Fibroblast of lung (primary cell): ENCODE data around the gene DENND4A. TPM values are rescaled to one million over a fixed set of nuclear protein-coding genes. Genes with fewer than 3 reads are reported as not detected.
A peak's percentile ranks its signal among the peaks of the same experiment; 100 is the strongest.

Experiments
- DNase-seq, 2 donors: peaks; one replicate each; pipeline versions ENCODE4 v3.0.0 to v3.0.0-alpha.2; 2010; ENCODE audit warnings: low read depth in 2 of 2
- H2AFZ ChIP-seq: 2 replicates; pipeline ENCODE4 v1.5.1; 2012; ENCODE audit warnings: low read length, control low read depth, inconsistent platforms
- H3K27ac ChIP-seq: 2 replicates; pipeline ENCODE4 v1.5.1; 2011; ENCODE audit warnings: low read length, control low read depth; ENCODE audit not compliant: insufficient read depth
- H3K27me3 ChIP-seq: 2 replicates; pipeline ENCODE4 v1.5.1; 2011; ENCODE audit warnings: mild to moderate bottlenecking, low read length; ENCODE audit not compliant: control insufficient read depth, insufficient read depth
- H3K36me3 ChIP-seq: 2 replicates; pipeline ENCODE4 v1.5.1; 2011; ENCODE audit warnings: low read length; ENCODE audit not compliant: control insufficient read depth, insufficient read depth
- H3K4me1 ChIP-seq: 2 replicates; pipeline ENCODE4 v1.5.1; 2011; ENCODE audit warnings: low read length; ENCODE audit not compliant: control insufficient read depth, insufficient read depth; ENCODE audit errors: extremely low read depth
- H3K4me2 ChIP-seq: 2 replicates; pipeline ENCODE4 v1.5.1; 2011; ENCODE audit warnings: low read length, control low read depth; ENCODE audit not compliant: insufficient read depth; ENCODE audit errors: extremely low read depth
- H3K4me3 ChIP-seq, 4 experiments: fragments of 200-600 bp in 1 of 4; sonication (generic) in 1 of 4; replicated peaks in 1 of 4; 2 replicates each; pipeline ENCODE4 v1.5.1; 2011 to 2016; ENCODE audit warnings: low read length in 4 of 4, low read depth in 3 of 4, mild to moderate bottlenecking in 3 of 4, control low read depth in 2 of 4, inconsistent platforms in 1 of 4, mixed read lengths in 1 of 4; ENCODE audit not compliant: insufficient read depth in 1 of 4; ENCODE audit errors: control extremely low read depth in 1 of 4
- H3K79me2 ChIP-seq: 2 replicates; pipeline ENCODE4 v1.5.1; 2012; ENCODE audit warnings: mild to moderate bottlenecking, low read length, inconsistent platforms; ENCODE audit not compliant: control insufficient read depth, insufficient read depth
- H3K9ac ChIP-seq: 2 replicates; pipeline ENCODE4 v1.5.1; 2011; ENCODE audit warnings: mild to moderate bottlenecking, low read length, control low read depth; ENCODE audit not compliant: insufficient read depth
- H3K9me3 ChIP-seq: 2 replicates; pipeline ENCODE4 v1.5.1; 2012; ENCODE audit warnings: low read depth, low read length; ENCODE audit not compliant: control insufficient read depth, insufficient read depth
- H4K20me1 ChIP-seq: 2 replicates; pipeline ENCODE4 v1.5.1; 2011; ENCODE audit warnings: low read length; ENCODE audit not compliant: control insufficient read depth, insufficient read depth; ENCODE audit errors: extremely low read depth
- CTCF ChIP-seq, 2 donors: IDR thresholded peaks in 1 of 2; conservative IDR thresholded peaks in 1 of 2; 1 replicate in 1 of 2; 2 replicates in 1 of 2; pipeline ENCODE4 v1.5.1; 2011 to 2012; ENCODE audit warnings: low read length in 2 of 2, control low read depth in 1 of 2, inconsistent platforms in 1 of 2, low read depth in 1 of 2, mild to moderate bottlenecking in 1 of 2
- EZH2 ChIP-seq: IDR thresholded peaks from 2 replicates; pipeline ENCODE4 v1.5.1; 2012; ENCODE audit warnings: low read length, control low read depth, mild to moderate bottlenecking; ENCODE audit errors: missing control alignments
- polyA plus RNA-seq, 2 donors: library from polyadenylated mRNA; depleted of rRNA in 1 of 2; stranded (reverse) in 1 of 2; unstranded in 1 of 2; fragments of >200 nt; gene quantifications; 2 replicates each; pipeline ENCODE4 v1.2.1, GENCODE V29; 2011 to 2012; ENCODE audit warnings: missing spikeins in 1 of 2
- total RNA-seq: library from RNA; depleted of rRNA; stranded (reverse); fragments of >200 nt; gene quantifications from 2 replicates; pipeline ENCODE4 v1.2.1, GENCODE V29; 2014

DENND4A gene
- total and polyA plus RNA-seq, 2 donors (not counting 1 experiment from before 2014, with no cell fraction given): 16.7 to 30.6 TPM

- H3K4me2 ChIP-seq: peak within 1 kb of the TSS; percentile 86
- peak; percentile 96 to 97 for DNase-seq
- H3K9ac ChIP-seq: peak within 1 kb of the TSS; percentile 86
- H3K9me3 ChIP-seq: no peaks in the 10 kb centered on the region
- H3K4me1 ChIP-seq: peaks cover 9% of the 10 kb centered on the region
- peak within 1 kb of the TSS; percentile 98 for H2AFZ ChIP-seq
- peaks cover 23% of the 10 kb centered on the region for H3K79me2 ChIP-seq
- no peaks in the 10 kb centered on the region for H3K27me3 ChIP-seq
- peak within 1 kb of the TSS; percentile 83 for H3K27ac ChIP-seq
- H4K20me1 ChIP-seq: no peaks in the 10 kb centered on the region
- TF ChIP-seq EZH2: no peak
- TF ChIP-seq CTCF (conservative IDR thresholded peaks at IDR 0.05 in 1 of 2, IDR thresholded peaks at IDR 0.05 in 1 of 2; ENCODE audit: low read depth in 1 of 2, low read length in 2 of 2): peak in 1 of 2 donors; percentile 50
- H3K36me3 ChIP-seq: no peaks in the 10 kb centered on the region
- H3K4me3 ChIP-seq: peak within 1 kb of the TSS; percentile 70 to 99 (median 84)
Observed at GRCh38 chr15:65610871-65611718, 181.0 kb downstream of the DENND4A start, which contains the start of gene INTS14. Gene INTS14, minus strand, starts transcription at chr15:65611131. Its CDS starts 3,751 bp downstream, at chr15:65607380.

Other genes starting within 250 kb of the DENND4A start
- 31.5 and 32.6 TPM in 2 replicates for gene INTS14, start 181.2 kb downstream of the DENND4A start, total RNA-seq
- 54.3 and 55.9 TPM in 2 replicates for gene INTS14, start 181.2 kb downstream of the DENND4A start, polyA plus RNA-seq
- 3.9 and 4.5 TPM in 2 replicates for gene SLC24A1, start 170.4 kb downstream of the DENND4A start, total RNA-seq
- gene SLC24A1, start 170.4 kb downstream of the DENND4A start, polyA plus RNA-seq: 7.0 and 7.9 TPM in 2 replicates
- gene RAB11A, start 77.2 kb upstream of the DENND4A start, total RNA-seq: 38.8 and 56.8 TPM in 2 replicates
- 501 and 527 TPM in 2 replicates for gene RAB11A, start 77.2 kb upstream of the DENND4A start, polyA plus RNA-seq